AG04449 (cell line): ENCODE results near the gene IZUMO2.

ENCODE experiments used
- CTCF ChIA-PET: fragments of 350-600 bp; formaldehyde crosslinking; extraction: SDS; loops from one replicate; lab custom pipeline; 2021; ENCODE audit warnings: antibody characterized with exemption; lab: Yijun Ruan, JAX
- POLR2A ChIA-PET: fragments of 400-600, 350-600 bp; formaldehyde crosslinking; extraction: SDS; loops from one replicate; lab custom pipeline; 2020; ENCODE audit warnings: antibody characterized with exemption, inconsistent platforms; lab: Yijun Ruan, JAX
- DNase-seq: peaks from one replicate; pipeline ENCODE4 v3.0.0-alpha.2; 2010; ENCODE audit warnings: low read depth, low spot score
- H3K4me3 ChIP-seq: 2 replicates; pipeline ENCODE4 v1.5.1; 2011; ENCODE audit warnings: low read depth, mild to moderate bottlenecking, control low read depth, low read length
- CTCF ChIP-seq: IDR thresholded peaks from one replicate; pipeline ENCODE4 v1.5.1; 2011; ENCODE audit warnings: mild to moderate bottlenecking, moderate library complexity, low read length, control low read depth, inconsistent platforms; ENCODE audit not compliant: insufficient read depth; ENCODE audit errors: missing control alignments

The IZUMO2 gene

GRCh38 chr19:50162988-50163387, at the start of gene IZUMO2:
Gene IZUMO2 (minus strand): TSS chr19:50163281. CDS start chr19:50163194, 87 bp downstream.
- no peak for TF ChIP-seq CTCF
- ChIA-PET POLR2A (no interaction called here), CTCF (no interaction called here)
- no peak for DNase-seq
- H3K4me3 ChIP-seq = no peak within 1 kb of the TSS

DNA sequence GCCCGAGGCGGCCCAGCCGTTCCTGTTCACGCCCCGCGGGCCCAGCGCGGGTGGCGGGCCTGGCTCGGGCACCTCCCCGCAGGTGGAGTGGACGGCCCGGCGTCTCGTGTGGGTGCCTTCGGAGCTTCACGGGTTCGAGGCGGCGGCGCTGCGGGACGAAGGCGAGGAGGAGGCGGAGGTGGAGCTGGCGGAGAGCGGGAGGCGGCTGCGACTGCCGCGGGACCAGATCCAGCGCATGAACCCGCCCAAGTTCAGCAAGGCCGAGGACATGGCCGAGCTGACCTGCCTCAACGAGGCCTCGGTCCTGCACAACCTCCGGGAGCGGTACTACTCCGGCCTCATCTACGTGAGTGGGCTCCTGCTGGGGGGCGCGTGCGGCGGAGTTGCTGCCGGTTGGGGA, 47.3 kb upstream of the IZUMO2 start:
- TF ChIP-seq CTCF = no peak
- no peak for DNase-seq
- CTCF ChIA-PET = no interaction called here
- H3K4me3 ChIP-seq = no peak overlapping the region
- POLR2A ChIA-PET = no interaction called here

DNA sequence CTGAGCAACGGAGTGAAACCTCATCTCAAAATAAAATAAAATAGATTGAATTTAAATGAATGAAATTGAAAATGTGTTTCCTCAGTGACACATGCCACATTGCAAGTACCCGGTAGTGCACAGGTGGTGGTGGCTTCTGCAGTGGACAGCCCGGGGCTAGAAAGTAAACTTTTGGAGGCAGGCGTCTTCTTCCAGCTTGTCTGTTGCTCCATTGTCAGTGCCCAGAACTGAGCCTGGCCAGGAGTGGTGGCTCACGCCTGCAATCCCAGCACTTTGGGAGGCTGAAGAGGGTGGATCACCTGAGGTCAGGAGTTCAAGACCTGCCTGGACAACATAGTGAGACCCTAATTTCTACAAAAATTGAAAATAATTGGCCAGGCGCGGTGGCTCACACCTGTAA, 46.0 kb upstream of the IZUMO2 start:
- DNase-seq = no peak
- ChIA-PET CTCF (no interaction called here), POLR2A (no interaction called here)
- no peak for TF ChIP-seq CTCF
- no peak overlapping the region for H3K4me3 ChIP-seq

DNA sequence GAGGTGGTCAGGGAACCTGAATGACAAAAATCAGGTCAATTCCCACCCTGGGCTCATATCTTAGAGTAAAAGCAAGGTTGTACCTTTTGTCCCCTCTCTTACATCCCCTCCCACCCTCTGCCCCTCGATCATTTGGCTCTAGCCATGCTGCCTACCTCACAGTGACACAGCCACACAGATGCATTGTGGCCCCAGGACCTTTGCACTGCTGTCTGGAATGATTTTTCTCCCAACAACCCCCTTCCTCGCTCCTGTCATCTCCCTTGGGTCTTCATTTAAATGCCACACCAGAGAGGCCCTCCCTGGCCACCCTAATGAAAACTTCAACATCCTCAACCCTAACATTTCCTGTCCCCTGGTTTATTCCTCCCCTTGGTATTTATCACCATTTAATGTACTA, 44.6 kb upstream of the IZUMO2 start:
- ChIA-PET POLR2A (no interaction called here), CTCF (no interaction called here)
- no peak for TF ChIP-seq CTCF
- H3K4me3 ChIP-seq = no peak overlapping the region
- DNase-seq = no peak

DNA sequence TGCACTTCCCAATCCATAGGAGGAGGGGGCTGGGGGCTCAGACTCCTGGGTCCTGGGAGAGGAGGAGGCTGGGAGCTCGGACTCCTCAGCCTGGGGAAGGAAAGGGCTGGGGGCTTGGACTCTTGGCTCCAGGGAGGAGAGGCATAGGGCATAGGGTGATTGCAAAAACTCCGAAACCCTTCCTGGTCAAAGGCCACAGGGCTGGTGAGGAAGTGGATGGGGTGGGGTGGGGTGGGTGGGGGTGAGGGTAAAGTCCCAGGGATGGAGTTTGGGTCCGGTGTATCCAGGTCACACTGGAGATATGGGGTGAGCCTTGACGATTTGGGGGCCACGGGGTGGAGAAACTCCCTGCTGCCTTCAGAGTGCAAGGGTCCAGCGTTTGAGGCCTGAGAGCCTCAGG, 43.1 kb upstream of the IZUMO2 start:
- no peak for DNase-seq
- POLR2A ChIA-PET = no interaction called here
- H3K4me3 ChIP-seq = no peak overlapping the region
- TF ChIP-seq CTCF = no peak
- CTCF ChIA-PET = no interaction called here

- CTCF ChIA-PET = no interaction called here
These were observed 42.6 kb upstream of the IZUMO2 start for GRCh38 chr19:50205681-50206138.

More at GRCh38 chr19:50205681-50206138, 42.6 kb upstream of the IZUMO2 start:
- DNase-seq = no peak
- POLR2A ChIA-PET = no interaction called here
- no peak overlapping the region for H3K4me3 ChIP-seq
- no peak for TF ChIP-seq CTCF
